HG02798 (cell line): ENCODE measurements around the gene CYP4F3.
"Not testable (repeated sequence)": the region's sequence is repeated elsewhere in the genome, so short reads cannot be mapped to it uniquely, and the experiment has no call there.

Source experiments
- ATAC-seq: cut with Tn5 transposase; IDR thresholded peaks from one replicate; pipeline ENCODE4 v1.9.1; 2021; ENCODE audit warnings: mild to moderate bottlenecking; ENCODE audit not compliant: unreplicated experiment, poor library complexity

The CYP4F3 gene

DNA sequence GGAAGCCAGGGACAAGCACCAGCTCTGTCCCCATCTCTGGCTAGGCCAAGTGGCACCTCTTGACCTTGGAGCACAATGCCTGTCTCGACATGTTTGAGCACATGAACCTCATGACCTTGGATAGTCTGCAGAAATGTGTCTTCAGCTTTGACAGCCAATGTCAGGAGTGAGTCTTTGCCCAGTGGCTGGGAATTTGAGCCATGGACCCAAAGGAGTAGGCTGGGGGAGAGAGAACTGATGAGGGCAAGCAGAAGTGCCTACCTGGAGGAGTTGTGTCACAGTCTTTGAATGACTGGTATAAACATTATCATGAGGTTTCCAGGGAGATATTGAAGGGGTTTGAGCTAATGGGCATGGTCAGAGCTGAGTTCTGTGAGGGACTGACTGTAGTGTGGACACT is 25.5 kb downstream of the CYP4F3 start:
- no peak for ATAC-seq

DNA sequence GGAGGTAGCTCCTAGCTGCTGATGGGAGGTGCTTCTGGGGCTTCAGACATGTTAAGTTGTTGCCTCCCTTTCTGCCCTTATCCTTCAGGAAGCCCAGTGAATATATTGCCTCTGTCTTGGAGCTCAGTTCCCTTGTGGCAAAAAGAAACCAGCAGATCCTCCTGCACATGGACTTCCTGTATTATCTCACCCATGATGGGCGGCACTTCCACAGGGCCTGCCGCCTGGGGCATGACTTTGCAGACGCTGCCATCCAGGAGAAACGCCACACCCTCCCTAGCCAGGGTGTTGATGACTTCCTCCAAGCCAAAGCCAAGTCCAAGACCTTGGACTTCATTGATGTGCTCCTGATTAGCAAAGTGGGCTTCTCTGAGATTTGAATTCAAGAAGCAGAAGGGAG is 26.2 kb downstream of the CYP4F3 start:
- ATAC-seq = no peak

DNA sequence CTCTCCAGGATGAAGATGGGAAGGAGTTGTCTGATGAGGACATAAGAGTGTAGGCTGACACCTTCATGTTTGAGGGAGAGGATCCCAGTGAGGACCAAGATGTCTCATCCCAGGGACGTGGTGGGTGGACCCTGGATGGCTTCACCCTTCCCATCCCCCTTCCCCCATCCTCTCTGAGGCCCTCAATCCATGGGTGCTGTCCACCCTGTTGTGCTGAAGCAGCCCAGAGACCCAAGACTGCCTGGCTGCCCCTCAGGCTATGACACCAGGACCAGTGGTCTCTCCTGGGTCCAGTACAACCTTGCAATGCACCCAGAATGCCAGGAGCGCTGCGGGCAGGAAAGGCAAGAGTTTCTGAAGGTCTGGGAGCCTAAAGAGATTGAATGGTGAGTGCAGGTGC is 28.7 kb downstream of the CYP4F3 start:
- no peak for ATAC-seq

GRCh38 chr19:15669891-15670290 is 29.2 kb downstream of the CYP4F3 start:
- no peak for ATAC-seq

DNA sequence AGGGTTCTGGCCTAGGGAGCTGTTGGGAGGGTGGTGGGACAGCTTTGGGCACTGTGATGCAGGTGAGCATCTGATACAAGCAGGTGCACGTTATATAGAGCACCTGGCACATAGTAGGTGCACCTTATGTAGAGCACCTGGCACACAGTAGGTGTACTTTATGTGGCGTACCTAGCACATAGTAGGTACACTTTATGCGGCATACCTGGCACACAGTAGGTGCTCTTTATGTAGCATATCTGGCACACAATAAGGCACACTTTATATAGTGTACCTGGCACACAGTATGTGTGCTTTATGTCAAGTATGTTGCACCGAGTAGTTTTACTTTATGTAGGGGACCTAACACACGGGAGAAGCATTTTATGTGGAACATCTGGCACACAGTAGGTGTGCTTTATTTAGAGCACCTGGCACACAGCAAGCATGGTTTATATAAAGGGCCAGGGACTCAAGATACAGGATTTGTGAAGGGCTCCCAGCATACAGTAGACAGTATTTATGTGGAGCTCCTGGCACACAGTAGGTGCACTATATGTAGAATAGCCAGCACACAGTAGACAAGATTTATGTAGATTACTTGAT is 30.6 kb downstream of the CYP4F3 start:
- ATAC-seq = no peak

DNA sequence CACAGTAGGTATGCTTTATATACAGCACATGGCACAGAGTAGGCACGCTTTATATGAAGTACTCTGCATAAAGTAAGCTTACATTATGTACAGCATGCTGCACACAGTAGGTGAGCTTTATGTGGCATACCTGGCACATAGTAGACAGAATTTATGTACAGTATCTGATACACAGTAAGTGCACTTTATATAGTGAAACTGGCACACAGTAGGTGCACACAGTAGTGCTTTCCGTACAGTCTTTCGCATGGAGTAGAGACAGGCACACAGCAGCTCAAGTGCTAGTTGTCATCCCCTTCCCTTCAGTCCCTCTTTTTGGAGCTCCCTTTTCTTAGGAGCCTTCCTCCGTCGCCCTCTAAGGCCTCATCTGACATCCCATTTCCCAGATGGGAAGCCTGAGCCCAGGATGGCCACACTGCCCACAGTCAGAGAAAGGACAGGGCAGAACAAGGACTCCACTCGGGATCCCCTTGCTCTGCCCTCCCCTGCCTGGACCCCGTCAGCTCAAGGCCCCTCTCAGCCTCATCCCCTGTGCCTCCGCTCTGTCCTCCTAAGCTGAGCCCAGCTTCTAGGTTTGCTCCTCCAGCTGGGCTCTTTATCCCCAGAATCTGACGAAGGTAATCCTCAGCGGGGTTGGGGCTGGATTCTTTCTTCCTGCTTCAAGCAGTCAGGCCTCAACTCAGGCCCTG is 31.3 kb downstream of the CYP4F3 start:
- ATAC-seq = no peak

- no peak for ATAC-seq
Observed at GRCh38 chr19:15672580-15673175, 32.0 kb downstream of the CYP4F3 start, which contains the start of gene CYP4F12. CYP4F12 (plus strand) TSS chr19:15673087; CDS start chr19:15673530, 443 bp downstream.

- ATAC-seq = no peak
Observed at GRCh38 chr19:15673176-15673654, 32.5 kb downstream of the CYP4F3 start.

DNA sequence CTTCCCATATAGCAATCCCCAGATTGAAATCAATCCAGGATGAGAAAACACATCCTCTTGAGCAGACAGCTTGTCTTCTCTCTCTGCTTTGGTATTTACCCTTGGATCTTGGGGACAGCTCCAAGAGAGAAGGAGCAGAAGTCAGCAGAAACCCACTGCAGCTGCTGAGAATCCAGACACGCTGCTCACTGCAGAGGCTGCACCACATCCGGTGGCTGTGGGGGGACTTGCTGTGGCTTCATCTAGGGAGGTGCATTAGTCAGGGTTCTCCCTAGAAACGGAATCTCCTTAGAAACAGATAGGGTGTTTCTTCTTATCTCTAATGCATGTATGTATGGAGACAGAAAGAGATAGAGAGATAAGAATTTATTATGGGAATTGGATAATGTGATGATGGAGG is 34.9 kb downstream of the CYP4F3 start:
- ATAC-seq = no peak

DNA sequence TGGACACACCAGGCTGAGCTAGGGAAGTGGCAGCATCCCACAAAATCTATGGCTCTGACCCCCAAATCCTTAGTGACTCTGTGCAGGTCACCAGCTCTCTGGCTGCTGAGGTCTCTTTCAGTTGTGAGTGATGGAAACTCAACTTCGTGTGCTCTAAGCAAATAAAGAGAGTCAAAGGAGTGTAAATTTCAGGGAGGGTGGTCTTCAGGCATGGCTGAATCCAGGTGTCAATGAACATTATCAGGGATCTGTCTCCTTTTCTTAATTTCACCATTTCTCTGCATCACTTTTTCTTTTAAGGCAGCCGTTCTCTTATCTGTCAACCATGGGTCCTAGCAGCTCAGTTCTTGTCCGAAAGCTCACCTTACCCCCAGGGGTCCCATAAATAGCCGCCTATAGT is 38.4 kb downstream of the CYP4F3 start:
- ATAC-seq = no peak

- ATAC-seq = not testable (repeated sequence)
Observed at GRCh38 chr19:15679865-15680264, 39.2 kb downstream of the CYP4F3 start.

GRCh38 chr19:15680478-15681322 is 40.0 kb downstream of the CYP4F3 start:
- no peak for ATAC-seq

- ATAC-seq = no peak
Observed at GRCh38 chr19:15683411-15683810, 42.7 kb downstream of the CYP4F3 start.

DNA sequence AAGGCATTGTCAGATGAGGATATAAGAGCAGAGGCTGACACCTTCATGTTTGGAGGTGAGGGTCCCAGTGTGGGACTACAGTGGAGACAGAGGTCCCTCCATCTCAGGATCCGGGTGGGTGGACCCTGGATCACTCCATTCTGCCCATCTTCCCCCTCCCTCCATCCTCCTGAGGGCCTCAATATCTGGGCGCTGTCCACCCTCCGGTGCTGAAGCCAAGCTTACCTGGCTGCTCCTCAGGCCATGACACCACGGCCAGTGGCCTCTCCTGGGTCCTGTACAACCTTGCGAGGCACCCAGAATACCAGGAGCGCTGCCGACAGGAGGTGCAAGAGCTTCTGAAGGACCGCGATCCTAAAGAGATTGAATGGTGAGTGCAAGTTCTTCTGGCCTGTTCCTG is 44.1 kb downstream of the CYP4F3 start:
- no peak for ATAC-seq

- no peak for ATAC-seq
Observed at GRCh38 chr19:15696654-15697194, 56.0 kb downstream of the CYP4F3 start.

DNA sequence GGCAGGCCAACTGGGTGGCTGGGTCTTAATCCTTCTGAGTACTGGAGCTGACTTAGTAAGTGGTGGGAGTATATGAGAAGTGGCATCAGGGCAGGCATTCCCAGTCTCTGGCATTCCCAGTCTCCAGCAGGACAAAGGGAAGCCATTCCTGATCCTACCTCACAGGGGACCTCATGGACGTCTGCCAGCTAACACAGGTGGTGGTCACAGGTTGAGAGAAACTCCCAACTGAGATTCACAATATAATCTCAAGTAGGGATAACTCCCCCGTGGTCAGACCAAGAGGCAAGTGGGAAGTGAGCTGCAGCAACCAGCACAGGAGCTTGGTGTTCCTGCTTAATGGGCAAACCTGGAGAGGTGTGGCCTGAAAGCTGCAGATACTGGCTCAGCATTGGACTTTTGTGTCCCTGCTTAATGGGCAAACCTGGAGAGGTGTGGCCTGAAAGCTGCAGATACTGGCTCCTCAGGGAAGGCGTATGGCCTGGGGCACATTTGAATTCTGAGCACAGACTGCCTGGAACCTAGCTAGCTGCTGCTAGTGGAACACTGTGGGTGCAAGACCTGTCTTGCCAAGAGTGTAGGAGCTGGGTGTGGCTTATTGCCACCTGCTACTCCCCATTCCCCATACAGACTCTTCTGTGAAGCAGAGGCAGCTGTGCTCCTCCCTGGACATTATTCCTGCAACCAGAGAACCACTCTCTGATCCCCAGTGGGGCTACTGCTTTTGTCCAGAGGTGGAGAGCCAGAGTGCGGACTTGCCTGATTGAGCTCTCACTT is 61.2 kb downstream of the CYP4F3 start:
- no peak for ATAC-seq

DNA sequence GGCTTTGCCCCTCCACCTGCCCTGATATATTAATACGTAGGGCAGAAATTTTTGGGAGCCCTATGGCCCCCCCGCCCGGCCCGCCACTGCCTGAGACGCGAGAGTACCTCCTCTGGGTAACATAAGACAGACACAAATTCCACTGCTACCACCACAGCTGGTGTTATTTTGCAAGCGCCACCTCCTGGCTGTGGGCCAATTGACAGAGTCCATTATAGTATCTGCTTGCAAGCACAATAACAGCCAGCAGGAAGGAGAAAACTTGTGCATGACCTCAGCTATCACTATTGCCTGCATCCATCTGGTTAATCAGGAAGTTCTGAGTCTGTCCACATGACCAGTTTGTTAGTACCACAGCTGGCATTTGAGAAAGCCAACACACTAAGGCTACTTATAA is 61.8 kb downstream of the CYP4F3 start:
- ATAC-seq = no peak
